Prostate gland (tissue), 2 donors: ENCODE measurements around the gene COL23A1.

Experiments used
- CTCF ChIP-seq, 4 experiments: fragments of 200-600 bp in 2 of 4; fragments of 450-650 bp in 2 of 4; sonication (generic) in 2 of 4; IDR thresholded peaks; 1 replicate in 3 of 4; 2 replicates in 1 of 4; pipeline ENCODE4 v1.5.1; 2016 to 2019; ENCODE audit warnings: antibody characterized with exemption in 4 of 4, mild to moderate bottlenecking in 2 of 4, moderate library complexity in 2 of 4
- POLR2A ChIP-seq: fragments of 450-650 bp; IDR thresholded peaks from one replicate; pipeline ENCODE4 v1.6.1; 2016; ENCODE audit warnings: antibody characterized with exemption, mild to moderate bottlenecking
- POLR2AphosphoS5 ChIP-seq: sonication (generic); formaldehyde crosslinking; IDR thresholded peaks from one replicate; pipeline ENCODE4 v1.6.1; 2017; ENCODE audit warnings: antibody characterized with exemption

- no peak for TF ChIP-seq POLR2AphosphoS5
- no peak for TF ChIP-seq POLR2A
- TF ChIP-seq CTCF (IDR thresholded peaks at IDR 0.05), result no peak
These were observed 25.8 kb downstream of the COL23A1 start for GRCh38 chr5:178564397-178564796.
